Lower lobe of right lung (tissue), 2 donors: Measurements from ENCODE around the gene CLDN9. TPM values are rescaled to one million over a fixed set of nuclear protein-coding genes. Genes with fewer than 3 reads are reported as not detected.

ENCODE experiments used
- ATAC-seq, 2 donors: fragments of 200-7000 bp; cut with Tn5 transposase; one replicate each; pipeline ENCODE4 v1.9.1; 2020 to 2022; ENCODE audit warnings: mild to moderate bottlenecking in 2 of 2, moderate library complexity in 2 of 2
- DNase-seq: peaks from one replicate; pipeline ENCODE4 v3.0.0-alpha.2; 2020
- H3K27ac ChIP-seq: fragments of 200-600 bp; one replicate; pipeline ENCODE4 v1.8.0; 2022
- H3K27me3 ChIP-seq: fragments of 200-600 bp; one replicate; pipeline ENCODE4 v1.8.0; 2022; ENCODE audit warnings: low read depth
- H3K36me3 ChIP-seq: fragments of 200-600 bp; one replicate; pipeline ENCODE4 v1.8.0; 2022; ENCODE audit warnings: mild to moderate bottlenecking
- H3K4me1 ChIP-seq: fragments of 200-600 bp; one replicate; pipeline ENCODE4 v1.8.0; 2022
- H3K4me3 ChIP-seq: fragments of 200-600 bp; one replicate; pipeline ENCODE4 v1.8.0; 2022; ENCODE audit warnings: mild to moderate bottlenecking
- H3K9me3 ChIP-seq: fragments of 200-600 bp; one replicate; pipeline ENCODE4 v1.8.0; 2022
- CTCF ChIP-seq: fragments of 200-600 bp; IDR thresholded peaks from one replicate; pipeline ENCODE4 v1.8.0; 2022; ENCODE audit warnings: antibody characterized with exemption, mild to moderate bottlenecking
- intact Hi-C: fragments of 100-400 bp; cut with DNase I; formaldehyde crosslinking; loops from one replicate; pipeline ENCODE4 v1.11.0; 2022
- total RNA-seq: library from RNA; stranded (reverse); fragmentation: NEBNext Ultra II Directional; extraction: Animal tissue kit (Norgen Biotek cat#: 25700); gene quantifications from one replicate; pipeline ENCODE4 v1.2.1, GENCODE V29; 2021
- donor health status: DM: no; HTN: yes; CAD: no; lungs with severe emphysema.

CLDN9 gene
- total RNA-seq, 1 donor from 2014 or later = 1.0 TPM

DNA sequence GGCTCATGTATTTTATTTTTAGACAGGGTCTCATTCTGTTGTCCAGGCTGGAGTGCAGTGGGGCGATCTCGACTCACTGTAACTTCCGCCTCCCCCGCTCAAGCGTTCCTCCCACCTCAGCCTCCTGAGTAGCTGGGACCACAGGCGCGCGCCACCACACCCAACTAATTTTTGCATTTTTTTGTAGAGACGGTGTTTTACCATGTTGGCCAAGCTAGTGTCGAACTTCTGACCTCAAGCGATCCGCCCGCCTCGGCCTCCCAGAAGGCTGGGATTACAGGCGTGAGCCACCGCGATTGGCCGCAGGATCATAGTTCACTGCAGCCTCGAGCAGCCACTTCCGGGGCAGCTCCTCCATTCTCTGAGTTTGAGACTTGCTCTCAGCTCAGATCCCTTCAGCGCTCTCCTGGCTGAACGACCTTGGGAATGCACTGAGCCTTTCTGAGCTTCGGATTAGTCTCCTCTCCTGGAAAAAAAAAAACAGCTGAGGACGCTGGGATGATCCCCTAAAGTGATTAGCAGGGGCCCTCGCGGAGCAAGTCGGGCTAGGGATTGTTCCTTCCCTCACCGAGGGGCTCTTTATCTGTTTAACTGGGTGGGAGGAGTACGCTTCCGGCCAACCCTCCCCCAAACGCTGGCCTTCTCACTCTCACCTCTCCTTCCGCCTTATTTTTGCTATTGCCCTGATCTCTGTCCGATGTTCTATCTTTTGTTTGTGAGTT, 31.4 kb upstream of the CLDN9 start:
- TF ChIP-seq CTCF = no peak
- H3K4me3 ChIP-seq = peak overlapping the region; percentile 67
- peaks cover 4% of the 10 kb centered on the region for H3K27me3 ChIP-seq
- peaks cover 33% of the 10 kb centered on the region for H3K4me1 ChIP-seq
- peak overlapping the region; percentile 87 for H3K27ac ChIP-seq
- intact Hi-C loops = no loop called here
- no peaks in the 10 kb centered on the region for H3K36me3 ChIP-seq
- no peak for ATAC-seq
- no peaks in the 10 kb centered on the region for H3K9me3 ChIP-seq
- no peak for DNase-seq

DNA sequence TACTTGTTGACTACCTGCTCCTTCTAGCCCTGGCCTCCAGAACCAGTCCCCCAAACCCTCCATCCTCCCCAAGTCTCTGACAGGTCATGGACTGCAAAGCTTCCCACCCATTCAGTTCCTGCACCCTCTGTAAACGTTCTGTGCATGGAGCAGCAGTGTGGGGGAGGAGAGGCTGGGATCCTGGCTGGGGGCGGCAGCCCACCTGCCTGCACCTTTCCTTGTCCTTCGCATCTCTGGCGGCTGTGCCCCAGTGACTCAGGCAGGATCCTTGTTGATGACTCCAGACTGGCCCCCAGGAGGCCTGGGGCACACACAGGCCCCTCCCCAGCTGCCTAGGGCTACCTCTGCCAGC, 30.8 kb upstream of the CLDN9 start:
- peaks cover 33% of the 10 kb centered on the region for H3K4me1 ChIP-seq
- peaks cover 5% of the 10 kb centered on the region for H3K27me3 ChIP-seq
- TF ChIP-seq CTCF = no peak
- no peaks in the 10 kb centered on the region for H3K36me3 ChIP-seq
- H3K27ac ChIP-seq = no peak overlapping the region
- H3K4me3 ChIP-seq = no peak overlapping the region
- DNase-seq (no peak), ATAC-seq (no peak)
- H3K9me3 ChIP-seq = no peaks in the 10 kb centered on the region
- intact Hi-C loops = no loop called here

DNA sequence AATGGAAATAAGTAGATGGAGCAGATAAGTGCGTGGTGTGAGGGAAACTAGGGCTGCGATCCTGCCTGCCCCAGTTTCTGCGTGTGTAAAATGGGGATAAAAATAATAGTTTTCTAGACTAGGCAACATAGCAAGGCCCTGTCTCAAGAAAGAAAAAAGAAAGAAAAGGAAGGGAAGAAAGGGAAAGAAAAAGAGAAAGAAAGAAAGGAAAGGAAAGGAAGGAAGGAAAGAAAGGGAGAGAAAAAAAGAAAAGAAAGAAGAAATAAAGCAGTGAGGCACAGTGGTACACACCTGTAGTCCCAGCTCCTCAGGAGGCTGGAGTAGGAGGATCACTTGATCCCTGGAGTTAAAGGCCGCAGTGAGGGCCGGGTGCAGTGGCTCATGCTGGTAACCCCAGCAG, 30.3 kb upstream of the CLDN9 start:
- no peak overlapping the region for H3K27ac ChIP-seq

GRCh38 chr16:2983706-2984136, 29.0 kb upstream of the CLDN9 start:
- no peak overlapping the region for H3K27ac ChIP-seq
- peak; percentile 76 to 78 for ATAC-seq
- peak; percentile 88 for DNase-seq
- no peaks in the 10 kb centered on the region for H3K36me3 ChIP-seq
- H3K9me3 ChIP-seq = no peaks in the 10 kb centered on the region
- peaks cover 26% of the 10 kb centered on the region for H3K4me1 ChIP-seq
- H3K27me3 ChIP-seq = peaks cover 14% of the 10 kb centered on the region
- peak overlapping the region; percentile 37 for H3K4me3 ChIP-seq
- intact Hi-C loops = no loop called here
- peak; percentile 95 for TF ChIP-seq CTCF

More for the DNA sequence above, 30.3 kb upstream of the CLDN9 start:
- no peak for DNase-seq
- Histone ChIP-seq H3K9me3 (no peaks in the 10 kb centered on the region), H3K27me3 (peaks cover 9% of the 10 kb centered on the region), H3K4me3 (no peak overlapping the region), H3K4me1 (peaks cover 33% of the 10 kb centered on the region), H3K36me3 (no peaks in the 10 kb centered on the region)
- no peak for TF ChIP-seq CTCF
- intact Hi-C loops = no loop called here
- no peak for ATAC-seq

DNA sequence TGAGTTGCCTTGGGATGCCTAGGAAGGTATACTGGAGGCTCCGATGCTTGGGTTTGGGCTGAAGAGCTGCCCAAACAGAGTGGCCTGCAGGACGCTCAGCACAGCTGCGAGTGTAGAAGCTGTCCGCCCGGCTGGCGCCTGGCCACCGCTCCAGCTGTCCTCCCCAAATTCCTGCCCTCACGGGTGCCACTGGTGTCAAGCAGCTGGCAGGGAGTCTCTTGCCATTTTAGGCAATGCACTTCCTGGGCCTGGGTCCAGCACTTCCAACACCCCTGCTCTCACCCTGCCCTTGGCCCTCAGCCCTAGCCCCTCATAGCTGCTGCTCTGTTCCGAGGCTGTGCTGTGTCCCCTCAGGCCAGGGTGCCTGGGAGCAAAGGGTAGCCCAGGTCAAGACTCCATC, 27.3 kb upstream of the CLDN9 start:
- TF ChIP-seq CTCF = no peak
- no peak for DNase-seq
- Histone ChIP-seq H3K36me3 (no peaks in the 10 kb centered on the region), H3K4me1 (peaks cover 17% of the 10 kb centered on the region), H3K9me3 (no peaks in the 10 kb centered on the region), H3K4me3 (no peak overlapping the region), H3K27ac (no peak overlapping the region), H3K27me3 (peaks cover 9% of the 10 kb centered on the region)
- intact Hi-C loops = no loop called here
- ATAC-seq = no peak
